Neuron (in vitro differentiated cells): Measurements from ENCODE around the gene ACER3.
"Not testable (repeated sequence)": the region's sequence is repeated elsewhere in the genome, so short reads cannot be mapped to it uniquely, and the experiment has no call there.

Experiments used
- H2AFZ ChIP-seq: one replicate; pipeline ENCODE4 v1.6.1; 2013; ENCODE audit warnings: low read depth, mild to moderate bottlenecking, inconsistent platforms, low read length, moderate library complexity
- H3K27me3 ChIP-seq: one replicate; pipeline ENCODE4 v1.6.1; 2013; ENCODE audit warnings: low read length; ENCODE audit not compliant: insufficient read depth
- H3K36me3 ChIP-seq: one replicate; pipeline ENCODE4 v1.6.1; 2013; ENCODE audit warnings: low read length; ENCODE audit not compliant: insufficient read depth
- H3K4me1 ChIP-seq: one replicate; pipeline ENCODE4 v1.6.1; 2013; ENCODE audit warnings: low read length; ENCODE audit not compliant: insufficient read depth
- H3K4me3 ChIP-seq: 2 replicates; pipeline ENCODE4 v1.5.1; 2013; ENCODE audit warnings: mild to moderate bottlenecking, low read length, moderate library complexity
- H3K9me3 ChIP-seq: one replicate; pipeline ENCODE4 v1.6.1; 2013; ENCODE audit warnings: low read length

The ACER3 gene

DNA sequence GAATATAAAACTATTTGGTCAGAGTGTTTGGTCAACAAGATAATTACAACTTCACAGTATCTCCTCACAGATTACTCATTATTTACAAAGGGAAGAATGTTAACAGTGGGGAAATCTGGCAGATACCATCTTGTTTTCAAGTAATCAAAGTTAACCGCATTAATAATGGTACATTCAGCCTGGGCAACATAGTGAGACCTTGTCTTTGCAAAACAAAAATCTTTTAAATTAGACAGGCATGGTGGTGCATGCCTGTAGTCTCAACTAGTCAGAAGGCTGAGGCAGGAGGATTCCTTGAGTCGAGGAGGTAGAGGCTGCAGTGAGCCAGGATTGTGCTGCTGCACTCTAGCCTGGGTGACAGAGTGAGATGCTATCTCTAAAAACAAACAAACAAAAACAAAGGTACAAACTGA, 78.5 kb downstream of the ACER3 start:
- Histone ChIP-seq H3K27me3 (no peaks in the 10 kb centered on the region), H3K36me3 (peaks cover 16% of the 10 kb centered on the region), H3K4me3 (no peak overlapping the region), H3K4me1 (no peaks in the 10 kb centered on the region), H2AFZ (no peak overlapping the region), H3K9me3 (peaks cover 12% of the 10 kb centered on the region)

DNA sequence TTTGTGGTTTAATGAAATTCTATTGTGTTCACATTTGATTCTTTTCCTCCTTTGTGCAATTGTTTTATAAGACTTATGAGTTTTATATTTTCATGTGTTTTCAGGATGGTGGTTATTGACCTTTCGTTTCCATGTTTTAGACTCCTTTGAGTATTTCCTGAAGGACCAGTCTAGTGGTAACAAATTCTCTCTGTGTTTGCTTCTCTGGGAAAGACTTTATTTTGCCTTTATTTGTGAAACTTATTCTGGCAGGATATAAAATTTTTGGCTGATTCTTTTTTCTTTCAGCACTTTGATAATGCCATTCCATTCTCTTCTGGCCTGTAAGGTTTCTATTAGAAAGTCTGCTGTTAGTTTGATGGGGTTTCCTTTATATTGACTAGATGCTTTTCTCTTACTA, 83.5 kb downstream of the ACER3 start:
- Histone ChIP-seq H2AFZ (no peak overlapping the region), H3K27me3 (no peaks in the 10 kb centered on the region), H3K9me3 (peaks cover 3% of the 10 kb centered on the region), H3K4me1 (no peaks in the 10 kb centered on the region), H3K4me3 (no peak overlapping the region), H3K36me3 (no peaks in the 10 kb centered on the region)

DNA sequence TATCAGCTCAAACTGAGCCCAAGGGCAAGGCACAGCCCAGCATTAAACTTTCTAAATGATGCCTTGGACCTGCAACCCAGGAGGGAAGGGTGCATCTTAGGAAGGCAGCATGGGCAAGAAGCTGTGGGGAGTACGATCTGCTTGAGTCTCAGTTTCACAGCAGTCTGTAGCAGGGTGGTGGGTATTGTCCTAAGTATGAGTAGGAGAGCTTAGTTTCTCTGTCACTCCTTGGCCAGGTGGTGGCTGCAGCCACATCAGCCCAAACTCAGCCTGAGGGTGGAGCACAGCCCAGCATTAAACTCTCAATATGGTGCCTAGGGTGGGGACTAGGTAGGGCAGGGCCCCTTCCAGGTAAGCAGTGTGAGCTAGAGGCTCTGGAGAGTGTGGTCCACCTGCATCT, 85.5 kb downstream of the ACER3 start:
- Histone ChIP-seq H3K9me3 (peaks cover 3% of the 10 kb centered on the region), H3K4me3 (no peak overlapping the region), H2AFZ (no peak overlapping the region), H3K27me3 (no peaks in the 10 kb centered on the region), H3K4me1 (no peaks in the 10 kb centered on the region), H3K36me3 (no peaks in the 10 kb centered on the region)

DNA sequence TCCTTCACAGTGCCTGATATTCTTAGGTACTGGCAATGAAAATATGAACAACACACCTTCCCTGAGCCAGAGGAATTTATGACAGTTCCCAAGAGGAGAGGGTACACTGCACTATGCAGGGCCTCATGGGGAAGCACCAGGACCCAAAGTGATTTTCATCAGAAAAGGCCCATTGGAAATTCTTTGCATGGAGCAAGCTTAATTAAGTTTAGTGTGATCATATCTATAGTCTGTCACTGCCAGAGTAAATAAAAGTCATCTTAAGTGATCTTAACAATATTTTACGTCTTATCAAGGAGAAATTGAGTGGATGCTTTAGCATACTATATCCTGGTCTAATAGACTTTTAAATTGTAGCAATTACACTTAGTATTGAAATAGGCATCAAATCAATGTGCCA, 86.5 kb downstream of the ACER3 start:
- no peaks in the 10 kb centered on the region for H3K4me1 ChIP-seq
- H3K4me3 ChIP-seq, result no peak overlapping the region
- H3K27me3 ChIP-seq, result no peaks in the 10 kb centered on the region
- peaks cover 3% of the 10 kb centered on the region for H3K9me3 ChIP-seq
- H2AFZ ChIP-seq, result no peak overlapping the region
- no peaks in the 10 kb centered on the region for H3K36me3 ChIP-seq

DNA sequence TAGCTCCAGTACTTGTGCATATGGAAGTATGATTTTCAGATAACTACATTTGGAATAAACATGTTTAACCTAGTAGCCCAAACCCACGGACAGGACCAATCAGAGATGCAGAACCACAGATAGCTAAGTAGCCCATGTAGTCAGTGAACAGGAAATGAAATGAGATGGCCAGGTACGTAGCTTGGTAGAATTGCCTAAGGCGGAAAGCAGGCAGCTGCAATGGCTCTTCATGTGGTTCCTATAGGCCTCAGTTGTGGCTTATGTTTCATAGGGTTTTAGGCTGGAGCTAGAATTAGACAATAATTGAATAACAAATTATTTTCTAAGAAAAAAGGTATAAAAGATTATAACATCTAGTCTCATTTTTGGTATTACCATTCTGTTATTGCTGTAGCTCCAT, 87.1 kb downstream of the ACER3 start:
- no peaks in the 10 kb centered on the region for H3K4me1 ChIP-seq
- H2AFZ ChIP-seq, result no peak overlapping the region
- no peaks in the 10 kb centered on the region for H3K36me3 ChIP-seq
- peaks cover 3% of the 10 kb centered on the region for H3K9me3 ChIP-seq
- no peak overlapping the region for H3K4me3 ChIP-seq
- no peaks in the 10 kb centered on the region for H3K27me3 ChIP-seq

DNA sequence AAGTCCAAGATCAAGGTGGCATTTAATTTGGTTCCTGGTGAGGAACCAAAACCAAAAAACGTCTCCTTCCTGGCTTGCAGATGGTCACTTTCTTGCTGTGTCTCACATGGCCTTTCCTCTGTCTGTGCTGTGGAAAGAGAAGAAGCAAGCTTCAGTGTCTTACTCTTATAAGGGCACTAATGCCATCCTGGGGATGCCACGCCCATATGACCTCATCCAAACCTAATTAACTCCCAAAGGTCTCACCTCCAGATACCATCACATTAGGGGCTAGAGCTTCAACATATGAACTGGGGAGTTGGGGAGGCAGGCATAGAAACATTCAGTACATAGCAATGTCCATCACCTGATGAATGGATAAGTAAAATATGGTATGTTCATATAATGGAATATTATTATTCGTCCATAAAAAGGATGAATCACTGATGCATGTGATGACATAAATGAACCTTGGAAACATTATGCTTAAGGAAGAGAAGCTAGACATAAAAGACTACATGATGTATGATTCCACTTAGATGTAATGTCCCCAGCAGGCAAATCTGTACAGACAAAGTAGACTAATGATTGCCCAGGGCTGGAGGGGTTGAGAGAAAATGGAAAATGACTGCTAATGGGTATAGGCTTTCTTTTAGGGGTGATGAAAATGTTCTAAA, 94.9 kb downstream of the ACER3 start:
- no peak overlapping the region for H3K4me3 ChIP-seq
- H2AFZ ChIP-seq, result no peak overlapping the region
- no peaks in the 10 kb centered on the region for H3K4me1 ChIP-seq
- H3K27me3 ChIP-seq, result no peaks in the 10 kb centered on the region
- no peaks in the 10 kb centered on the region for H3K9me3 ChIP-seq
- peaks cover 22% of the 10 kb centered on the region for H3K36me3 ChIP-seq

DNA sequence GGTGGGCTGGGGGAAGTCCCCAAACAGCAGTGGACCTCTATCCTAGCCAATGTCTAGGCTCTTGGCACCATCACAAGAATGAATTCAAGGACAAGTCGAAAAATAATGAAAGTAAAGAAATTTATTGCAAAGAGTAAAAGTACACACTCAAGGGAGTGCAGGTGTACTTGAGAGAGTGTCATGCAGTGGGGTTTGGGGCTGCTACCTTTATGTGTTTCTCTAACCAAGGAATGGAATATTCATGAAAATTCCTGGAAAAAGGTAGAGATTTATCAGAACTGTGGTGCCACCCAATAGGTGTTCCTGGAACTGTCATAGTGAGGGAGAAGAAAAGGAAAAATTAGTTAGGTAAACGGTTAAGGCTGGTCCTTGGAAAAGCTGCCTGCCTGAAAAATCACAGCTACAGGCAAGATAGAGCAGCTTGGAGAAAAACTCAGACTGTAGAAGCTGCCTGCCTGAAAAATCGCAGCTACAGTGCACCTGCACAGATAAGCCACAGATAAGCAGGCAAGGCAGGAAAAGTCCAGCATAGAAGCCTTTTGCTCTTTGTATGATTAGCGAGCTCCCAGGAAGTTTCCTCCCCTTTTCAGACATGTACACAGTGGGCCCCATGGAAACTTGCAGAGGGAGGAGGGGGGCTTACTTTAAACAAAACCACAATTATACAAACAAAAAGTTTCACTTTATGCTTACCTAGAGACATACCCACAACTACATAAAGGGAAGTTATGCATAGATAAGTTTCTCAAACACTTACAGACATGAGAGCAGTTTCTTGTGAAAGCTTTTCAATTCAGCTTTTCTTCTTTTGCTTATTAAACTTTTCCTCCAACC, 102.1 kb downstream of the ACER3 start:
- H2AFZ ChIP-seq, result no peak overlapping the region
- H3K4me3 ChIP-seq, result no peak overlapping the region
- H3K9me3 ChIP-seq, result peaks cover 13% of the 10 kb centered on the region
- peaks cover 39% of the 10 kb centered on the region for H3K36me3 ChIP-seq
- H3K4me1 ChIP-seq, result no peaks in the 10 kb centered on the region
- H3K27me3 ChIP-seq, result no peaks in the 10 kb centered on the region

DNA sequence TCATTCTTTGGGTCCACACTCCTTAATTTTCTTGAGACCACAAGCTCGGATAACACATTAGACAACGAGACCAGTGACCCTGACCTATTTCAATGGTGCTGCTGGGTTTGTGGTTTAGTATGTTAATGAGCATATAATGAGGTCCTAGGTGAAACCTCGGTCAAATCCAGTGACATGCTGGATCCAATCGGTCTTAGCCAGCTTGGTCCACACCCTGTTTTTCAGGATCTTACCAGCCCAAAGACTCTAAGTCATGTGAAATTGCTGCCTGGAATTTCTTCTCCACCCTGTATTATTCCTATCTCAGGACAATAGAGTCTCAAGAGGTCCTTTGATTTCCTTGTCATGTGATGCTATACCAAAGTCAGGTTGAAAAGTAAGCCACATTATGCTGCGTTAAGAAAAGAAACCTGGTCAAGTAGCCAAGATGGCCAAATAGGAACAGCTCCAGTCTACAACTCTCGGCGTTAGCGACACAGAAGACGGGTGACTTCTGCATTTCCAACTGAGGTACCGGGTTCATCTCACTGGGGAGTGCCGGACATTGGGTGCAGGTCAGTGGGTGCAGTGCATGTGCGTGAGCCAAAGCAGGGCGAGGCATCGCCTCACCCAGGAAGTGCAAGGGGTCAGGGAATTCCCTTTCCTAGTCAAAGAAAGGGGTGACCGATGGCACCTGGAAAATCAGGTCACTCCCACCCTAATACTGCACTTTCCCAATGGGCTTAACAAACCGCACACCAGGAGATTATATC, 102.9 kb downstream of the ACER3 start:
- H3K27me3 ChIP-seq, H3K4me3 ChIP-seq, H2AFZ ChIP-seq, H3K4me1 ChIP-seq: not testable (repeated sequence)
- Histone ChIP-seq H3K9me3 (peaks cover 13% of the 10 kb centered on the region), H3K36me3 (peaks cover 37% of the 10 kb centered on the region)

DNA sequence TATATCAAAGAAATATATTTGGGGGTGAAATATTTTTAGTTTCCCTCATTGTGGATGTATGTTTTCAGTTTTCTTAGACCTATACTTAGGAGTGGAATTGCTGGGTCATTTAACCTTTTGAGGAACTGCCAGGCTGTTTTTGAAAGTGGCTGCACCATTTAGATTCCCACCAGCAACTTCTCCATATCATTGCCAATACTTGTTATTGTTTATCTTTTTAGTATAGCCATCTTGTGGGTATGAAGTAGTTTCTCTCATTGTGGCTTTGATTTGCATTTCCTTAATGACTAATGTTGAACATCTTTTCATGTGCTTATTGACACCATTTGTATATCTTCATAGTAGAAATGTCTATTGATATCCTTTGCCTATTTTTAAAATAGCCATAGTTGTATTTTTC, 111.3 kb downstream of the ACER3 start:
- H2AFZ ChIP-seq, result no peak overlapping the region
- H3K4me1 ChIP-seq, result no peaks in the 10 kb centered on the region
- H3K36me3 ChIP-seq, result peaks cover 2% of the 10 kb centered on the region
- H3K27me3 ChIP-seq, result no peaks in the 10 kb centered on the region
- H3K4me3 ChIP-seq, result no peak overlapping the region
- H3K9me3 ChIP-seq, result peaks cover 11% of the 10 kb centered on the region

DNA sequence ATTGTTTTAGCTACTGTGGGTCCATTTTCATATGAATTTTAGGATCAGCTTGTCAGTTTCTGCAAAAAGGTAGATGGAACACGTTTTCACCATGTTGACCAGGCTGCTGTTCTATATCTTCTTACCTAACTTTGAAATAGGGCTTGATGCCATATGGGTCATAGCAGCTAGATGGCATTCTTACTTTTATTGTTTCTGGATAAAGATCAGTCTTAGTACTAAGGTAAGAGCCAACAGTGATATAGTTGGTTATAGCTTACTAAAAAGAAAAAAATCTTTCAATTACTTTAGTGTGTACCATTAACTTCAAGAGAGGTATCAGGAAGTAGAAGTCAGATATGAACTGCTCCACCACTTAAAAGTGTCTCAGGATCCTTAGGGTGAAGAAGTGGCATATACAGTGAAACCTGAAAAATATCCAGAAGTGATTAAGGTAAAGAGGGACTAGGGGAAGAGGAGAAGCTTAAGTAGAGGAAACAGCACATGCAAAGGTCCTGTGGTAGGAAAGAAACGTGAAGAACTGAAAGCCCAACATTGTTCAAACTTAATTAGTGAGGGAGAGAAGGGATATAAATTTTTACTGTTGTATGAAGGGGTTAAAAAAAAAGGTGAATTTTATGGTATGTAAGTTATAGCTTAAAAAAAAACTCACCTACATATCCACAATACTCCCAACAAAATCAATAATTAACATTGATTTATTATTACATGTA, 113.6 kb downstream of the ACER3 start:
- Histone ChIP-seq H3K4me1 (no peaks in the 10 kb centered on the region), H2AFZ (no peak overlapping the region), H3K36me3 (peaks cover 13% of the 10 kb centered on the region), H3K27me3 (no peaks in the 10 kb centered on the region), H3K9me3 (peaks cover 11% of the 10 kb centered on the region), H3K4me3 (no peak overlapping the region)

DNA sequence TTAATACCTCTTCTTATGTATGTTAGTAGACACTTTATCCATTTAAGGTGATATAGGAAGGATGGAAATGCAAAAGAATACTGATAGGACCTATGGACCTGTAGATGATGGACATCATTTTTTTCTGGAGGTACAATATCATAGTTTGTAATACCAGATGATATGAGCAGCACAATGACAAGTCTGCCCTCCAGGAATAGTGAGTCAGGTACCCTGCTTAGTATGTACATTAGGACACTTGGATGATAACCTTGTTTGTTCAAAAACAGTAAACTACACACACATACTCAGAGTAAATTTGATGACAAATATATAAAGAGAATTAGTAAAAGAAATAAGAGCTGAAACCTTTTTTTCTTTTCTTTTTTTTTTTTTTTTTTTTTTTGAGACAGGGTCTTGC, 114.8 kb downstream of the ACER3 start:
- Histone ChIP-seq H3K4me1 (no peaks in the 10 kb centered on the region), H3K27me3 (no peaks in the 10 kb centered on the region), H3K36me3 (peaks cover 13% of the 10 kb centered on the region), H2AFZ (no peak overlapping the region), H3K9me3 (peaks cover 9% of the 10 kb centered on the region), H3K4me3 (no peak overlapping the region)

DNA sequence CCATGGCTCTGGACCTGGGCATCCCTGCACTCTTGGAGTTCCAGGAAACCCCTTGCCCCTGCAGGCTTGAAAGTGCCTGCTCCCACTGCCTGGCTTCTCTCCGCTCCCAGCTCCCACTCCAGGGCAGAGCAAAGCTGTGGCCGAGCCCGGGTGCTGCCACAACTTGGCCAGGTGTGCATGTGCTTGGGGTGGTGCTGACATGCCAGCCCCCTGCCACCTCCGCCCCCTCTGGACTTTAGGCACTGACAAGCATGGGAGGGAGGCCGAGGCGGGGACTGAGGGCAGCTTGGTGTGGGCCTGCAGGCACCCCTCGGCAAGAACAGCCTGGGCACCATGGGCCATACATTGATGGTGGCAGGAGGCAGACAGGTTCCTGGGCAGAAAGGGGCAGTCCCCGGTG, 117.1 kb downstream of the ACER3 start:
- no peak overlapping the region for H3K4me3 ChIP-seq
- H3K36me3 ChIP-seq, result peaks cover 15% of the 10 kb centered on the region
- H3K9me3 ChIP-seq, result peaks cover under 1% of the 10 kb centered on the region
- H3K4me1 ChIP-seq, result no peaks in the 10 kb centered on the region
- H3K27me3 ChIP-seq, result no peaks in the 10 kb centered on the region
- H2AFZ ChIP-seq, result no peak overlapping the region

DNA sequence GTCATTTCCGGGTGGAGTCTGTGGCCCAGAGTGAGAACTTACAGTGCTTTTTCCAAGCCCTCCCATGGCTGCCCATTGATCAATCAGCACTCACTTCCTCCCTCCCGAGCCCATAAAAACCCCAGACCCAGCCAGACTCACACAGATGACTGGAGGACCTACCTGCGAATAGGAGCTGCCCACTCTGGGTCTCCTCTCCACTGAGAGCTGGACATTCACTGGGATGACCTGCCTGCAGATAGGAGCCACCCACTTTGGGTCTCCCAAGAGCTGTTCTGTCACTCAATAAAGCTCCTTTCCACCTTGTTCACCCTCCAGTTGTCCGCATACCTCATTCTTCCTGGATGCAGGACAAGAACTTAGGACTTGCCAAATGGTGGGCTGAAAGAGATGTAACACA, 117.5 kb downstream of the ACER3 start:
- Histone ChIP-seq H3K9me3 (peaks cover 2% of the 10 kb centered on the region), H2AFZ (no peak overlapping the region)

More for the DNA sequence above, 117.5 kb downstream of the ACER3 start:
- no peaks in the 10 kb centered on the region for H3K27me3 ChIP-seq
- no peaks in the 10 kb centered on the region for H3K4me1 ChIP-seq
- peaks cover 19% of the 10 kb centered on the region for H3K36me3 ChIP-seq
- no peak overlapping the region for H3K4me3 ChIP-seq
